ENCODE measurements around the gene SLC5A9.
"Not testable (repeated sequence)": the region's sequence is repeated elsewhere in the genome, so short reads cannot be mapped to it uniquely, and the experiment has no call there.

The SLC5A9 gene

GRCh38 chr1:48258106-48258505 lies 35.6 kb downstream of the SLC5A9 start:
- DNase-seq (ENCODE audit: low read depth, low spot score), result no peak
- no peak for TF ChIP-seq CTCF (IDR thresholded peaks at IDR 0.05; ENCODE audit: low read depth, low read length)
- in situ Hi-C loops (cut with HindIII; ENCODE audit: low sequenced_read_pairs), result no loop called here
- H3K4me3 ChIP-seq (ENCODE audit: low read depth, low read length), result no peak overlapping the region

DNA sequence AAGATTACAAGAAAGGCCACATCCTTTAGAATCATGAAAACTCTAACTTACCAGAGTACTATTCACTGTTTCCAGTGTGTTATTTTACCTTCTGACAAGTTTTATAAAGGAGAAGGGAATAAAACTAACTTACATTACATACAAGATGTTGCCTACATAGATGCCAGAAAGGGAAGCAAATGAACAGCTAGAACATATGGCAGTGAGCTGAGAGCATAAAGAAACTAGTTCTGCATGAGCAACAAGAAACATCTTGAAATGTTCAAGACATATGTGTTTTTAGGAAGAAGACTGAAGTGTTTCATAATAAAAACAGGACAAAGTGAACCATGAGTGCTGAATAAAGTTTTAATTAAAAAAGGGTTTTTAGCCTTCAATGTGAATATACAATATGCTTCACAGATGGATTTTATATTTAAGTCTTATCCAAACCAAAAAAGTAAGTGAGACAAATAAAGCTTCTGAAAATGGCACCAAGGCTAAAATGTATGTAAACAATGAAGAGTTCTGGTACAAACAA lies 39.4 kb downstream of the SLC5A9 start:
- in situ Hi-C loops (cut with HindIII; ENCODE audit: low sequenced_read_pairs), result no loop called here
- no peak for TF ChIP-seq CTCF (IDR thresholded peaks at IDR 0.05; ENCODE audit: low read depth, low read length)
- no peak overlapping the region for H3K4me3 ChIP-seq (ENCODE audit: low read depth, low read length)
- DNase-seq (ENCODE audit: low read depth, low spot score), result no peak

DNA sequence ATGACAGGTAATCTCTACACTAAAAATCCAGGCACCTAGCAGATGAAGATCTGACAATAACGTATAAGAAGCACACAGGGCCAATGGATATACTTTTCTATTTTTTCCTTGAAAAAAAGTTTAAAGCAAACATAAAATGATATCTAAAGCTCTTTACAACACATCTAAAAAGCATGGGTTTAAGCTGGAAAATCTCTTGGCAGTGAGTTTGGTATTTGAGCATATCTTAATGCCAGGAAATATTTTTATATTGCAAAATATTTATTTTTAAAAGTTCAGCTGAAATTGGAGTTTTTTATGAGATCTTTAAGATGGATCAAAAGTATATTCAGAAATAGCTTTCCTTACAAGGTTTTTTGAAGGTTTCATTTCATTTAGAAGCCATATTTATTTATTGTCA lies 40.5 kb downstream of the SLC5A9 start:
- in situ Hi-C loops (cut with HindIII; ENCODE audit: low sequenced_read_pairs), result no loop called here
- H3K4me3 ChIP-seq (ENCODE audit: low read depth, low read length), result no peak overlapping the region
- DNase-seq (ENCODE audit: low read depth, low spot score), result no peak
- TF ChIP-seq CTCF (IDR thresholded peaks at IDR 0.05; ENCODE audit: low read depth, low read length), result no peak

DNA sequence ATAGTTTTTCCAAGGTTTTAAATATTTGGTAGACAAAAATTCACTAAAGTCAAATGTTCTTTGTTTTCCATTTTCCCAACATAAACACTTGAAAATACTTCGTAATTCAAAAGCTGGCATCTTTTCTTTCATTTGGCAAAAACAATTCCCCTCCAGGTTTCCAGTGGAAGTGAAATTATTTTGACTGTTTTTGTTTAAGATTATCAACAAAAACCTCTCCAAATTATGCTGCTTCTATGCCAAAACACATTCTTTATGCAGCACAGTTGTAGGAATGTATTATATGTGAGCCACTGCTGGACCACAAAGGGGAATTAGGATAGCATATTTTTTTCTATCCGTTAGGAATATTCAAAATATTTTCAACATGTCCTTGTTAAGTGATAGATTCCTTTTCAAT lies 44.1 kb downstream of the SLC5A9 start:
- no peak for TF ChIP-seq CTCF (IDR thresholded peaks at IDR 0.05; ENCODE audit: low read depth, low read length)
- in situ Hi-C loops (cut with HindIII; ENCODE audit: low sequenced_read_pairs), result no loop called here
- H3K4me3 ChIP-seq (ENCODE audit: low read depth, low read length), result no peak overlapping the region
- no peak for DNase-seq (ENCODE audit: low read depth, low spot score)

GRCh38 chr1:48277437-48277836 lies 54.9 kb downstream of the SLC5A9 start:
- DNase-seq (ENCODE audit: low read depth, low spot score); in situ Hi-C loops (cut with HindIII; ENCODE audit: low sequenced_read_pairs); H3K4me3 ChIP-seq (ENCODE audit: low read depth, low read length): not testable (repeated sequence)

GRCh38 chr1:48282329-48282728 lies 59.8 kb downstream of the SLC5A9 start:
- in situ Hi-C loops (cut with HindIII; ENCODE audit: low sequenced_read_pairs); H3K4me3 ChIP-seq (ENCODE audit: low read depth, low read length): not testable (repeated sequence)

DNA sequence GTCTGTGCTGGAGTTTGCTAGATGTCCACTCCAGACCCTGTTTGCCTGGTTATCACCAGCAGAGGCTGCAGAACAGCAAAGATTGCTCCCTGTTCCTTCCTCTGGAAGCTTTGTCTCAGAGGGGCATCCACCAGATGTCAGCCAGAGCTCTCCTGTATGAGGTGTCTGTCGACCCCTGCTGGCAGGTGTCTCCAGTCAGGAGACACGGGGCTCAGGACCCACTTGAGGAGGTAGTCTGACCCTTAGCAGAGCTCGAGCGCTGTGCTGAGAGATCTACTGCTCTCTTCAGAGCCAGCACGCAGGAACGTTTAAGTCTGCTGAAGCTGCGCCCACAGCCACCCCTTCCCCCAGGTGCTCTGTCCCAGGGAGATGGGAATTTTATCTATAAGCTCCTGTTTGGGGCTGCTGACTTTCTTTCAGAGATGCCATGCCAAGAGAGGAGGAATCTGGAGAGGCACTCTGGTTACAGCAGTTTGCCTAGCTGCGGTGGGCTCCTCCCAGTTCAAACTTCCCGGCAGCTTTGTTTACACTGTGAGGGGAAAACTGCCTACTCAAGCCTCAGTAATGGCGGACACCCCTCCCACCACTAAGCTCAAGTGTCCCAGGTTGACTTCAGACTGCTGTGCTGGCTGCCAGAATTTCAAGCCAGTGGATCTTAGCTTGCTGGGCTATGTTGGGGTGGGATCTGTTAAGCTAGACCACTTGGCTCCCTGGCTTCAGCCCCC lies 62.3 kb downstream of the SLC5A9 start:
- DNase-seq (ENCODE audit: low read depth, low spot score); in situ Hi-C loops (cut with HindIII; ENCODE audit: low sequenced_read_pairs); H3K4me3 ChIP-seq (ENCODE audit: low read depth, low read length): not testable (repeated sequence)

More at GRCh38 chr1:48282329-48282728, 59.8 kb downstream of the SLC5A9 start:
- not testable (repeated sequence) for DNase-seq (ENCODE audit: low read depth, low spot score)

GRCh38 chr1:48285525-48285924 lies 63.0 kb downstream of the SLC5A9 start:
- no peak for DNase-seq (ENCODE audit: low read depth, low spot score)
- TF ChIP-seq CTCF (IDR thresholded peaks at IDR 0.05; ENCODE audit: low read depth, low read length), result no peak
- in situ Hi-C loops (cut with HindIII; ENCODE audit: low sequenced_read_pairs), result no loop called here
- H3K4me3 ChIP-seq (ENCODE audit: low read depth, low read length), result no peak overlapping the region
